Left lung (tissue), 10 donors: Measurements from ENCODE around the gene CDK12. TPM values are rescaled to one million over a fixed set of nuclear protein-coding genes. Genes with fewer than 3 reads are reported as not detected.
A peak's percentile ranks its signal among the peaks of the same experiment; 100 is the strongest.
"Not testable (repeated sequence)": the region's sequence is repeated elsewhere in the genome, so short reads cannot be mapped to it uniquely, and the experiment has no call there.

Experiments used
- ATAC-seq: fragments of 200-7000 bp; cut with Tn5 transposase; one replicate; pipeline ENCODE4 v1.9.1; 2020; ENCODE audit warnings: moderate library complexity
- DNase-seq, 4 donors: peaks; one replicate each; pipeline ENCODE4 v3.0.0-alpha.2; 2013 to 2020
- H3K27ac ChIP-seq, 2 donors: fragments of 200-600 bp; sonication (generic) in 1 of 2; one replicate each; pipeline versions ENCODE4 v1.5.0 to v1.8.0; 2020 to 2021
- H3K27me3 ChIP-seq, 2 donors: fragments of 200-600 bp; sonication (generic) in 1 of 2; one replicate each; pipeline versions ENCODE4 v1.5.0 to v1.8.0; 2020 to 2021
- H3K36me3 ChIP-seq, 2 donors: fragments of 200-600 bp; sonication (generic) in 1 of 2; one replicate each; pipeline versions ENCODE4 v1.5.0 to v1.8.0; 2020 to 2021
- H3K4me1 ChIP-seq, 2 donors: fragments of 200-600 bp; one replicate each; pipeline ENCODE4 v1.8.0; 2021
- H3K4me3 ChIP-seq, 2 donors: fragments of 200-600 bp; sonication (generic) in 1 of 2; one replicate each; pipeline versions ENCODE4 v1.5.0 to v1.8.0; 2020 to 2021; ENCODE audit warnings: mild to moderate bottlenecking in 1 of 2
- H3K9me3 ChIP-seq, 2 donors: fragments of 200-600 bp; sonication (generic) in 1 of 2; one replicate each; pipeline versions ENCODE4 v1.5.0 to v1.8.0; 2020 to 2021
- CTCF ChIP-seq, 2 donors: fragments of 200-600 bp; sonication (generic) in 1 of 2; IDR thresholded peaks; one replicate each; pipeline versions ENCODE4 v1.5.0 to v1.8.0; 2021; ENCODE audit warnings: antibody characterized with exemption in 2 of 2
- intact Hi-C, 2 donors: fragments of 100-400 bp; cut with DNase I; formaldehyde crosslinking; loops; one replicate each; pipeline versions ENCODE4 v1.11.2 to v1.14.2; 2022
- polyA plus RNA-seq, 6 donors: library from polyadenylated mRNA; unstranded; fragments of 120-200 nt; gene quantifications; one replicate each; pipeline ENCODE4 v1.2.1, GENCODE V29; 2013; ENCODE audit not compliant: insufficient read length in 6 of 6
- total RNA-seq, 2 donors: library from RNA; stranded (reverse); fragmentation: NEBNext Ultra II Directional; extraction: Animal tissue kit (Norgen Biotek cat#: 25700); gene quantifications; one replicate each; pipeline ENCODE4 v1.2.1, GENCODE V29; 2021
- donor health status: DM: no; HTN: yes; CAD: no.
- donor health status: DM: no; HTN: no; CAD: no.

Gene CDK12
- total and polyA plus RNA-seq, 8 donors: 43.9 to 77.3 (median 69.6) TPM

- H3K27ac ChIP-seq: no peak overlapping the region
- H3K4me3 ChIP-seq: no peak overlapping the region
- no peak for TF ChIP-seq CTCF (IDR thresholded peaks at IDR 0.05)
- no peaks in the 10 kb centered on the region for H3K27me3 ChIP-seq
- no peak for DNase-seq
- no peak for ATAC-seq
- H3K4me1 ChIP-seq: peaks cover 0 to 28% of the 10 kb centered on the region in 2 donors
- H3K9me3 ChIP-seq: no peaks in the 10 kb centered on the region
- intact Hi-C loops: no loop called here
- peaks cover 0 to 21% of the 10 kb centered on the region in 2 donors for H3K36me3 ChIP-seq
These were observed 80.4 kb downstream of the CDK12 start for GRCh38 chr17:39541652-39542051.

GRCh38 chr17:39543176-39543575 lies 81.9 kb downstream of the CDK12 start:
- Histone ChIP-seq H3K27ac (peak overlapping the region in 1 of 2 donors; percentile 18), H3K36me3 (peaks cover 0 to 37% of the 10 kb centered on the region in 2 donors), H3K4me1 (peaks cover 0 to 23% of the 10 kb centered on the region in 2 donors), H3K4me3 (no peak overlapping the region), H3K9me3 (no peaks in the 10 kb centered on the region), H3K27me3 (no peaks in the 10 kb centered on the region)
- TF ChIP-seq CTCF (IDR thresholded peaks at IDR 0.05): no peak
- no peak for DNase-seq
- ATAC-seq: no peak
- intact Hi-C loops: no loop called here

- Histone ChIP-seq H3K27me3 (no peaks in the 10 kb centered on the region), H3K4me3 (no peak overlapping the region), H3K9me3 (no peaks in the 10 kb centered on the region), H3K27ac (peak overlapping the region; percentile 18 to 53), H3K4me1 (peaks cover 0 to 18% of the 10 kb centered on the region in 2 donors), H3K36me3 (peaks cover 0 to 39% of the 10 kb centered on the region in 2 donors)
- no peak for ATAC-seq
- DNase-seq: no peak
- TF ChIP-seq CTCF (IDR thresholded peaks at IDR 0.05): no peak
- intact Hi-C loops: no loop called here
These were observed 82.4 kb downstream of the CDK12 start for GRCh38 chr17:39543664-39544063.

- Histone ChIP-seq H3K4me1 (peaks cover 0 to 11% of the 10 kb centered on the region in 2 donors), H3K36me3 (peaks cover 0 to 46% of the 10 kb centered on the region in 2 donors), H3K27ac (peak overlapping the region; percentile 18 to 53)
- peak in 1 of 4 donors; percentile 71 for DNase-seq
- intact Hi-C loops, H3K9me3 ChIP-seq, H3K4me3 ChIP-seq, H3K27me3 ChIP-seq: not testable (repeated sequence)
- ATAC-seq: peak; percentile 46
These were observed 83.1 kb downstream of the CDK12 start for GRCh38 chr17:39544361-39544760.

GRCh38 chr17:39547713-39548478 lies 86.6 kb downstream of the CDK12 start:
- peak; percentile 85 for ATAC-seq
- H3K4me3 ChIP-seq: no peak overlapping the region
- no peak overlapping the region for H3K27ac ChIP-seq
- DNase-seq: peak in 3 of 4 donors; percentile 49 to 86 (median 67)
- intact Hi-C loops: loop anchor here in 1 of 2 donors (5.0 kb wide), 1 partner anchor 74 kb away; no protein-coding TSS in a partner anchor
- peaks cover 0 to 80% of the 10 kb centered on the region in 2 donors for H3K36me3 ChIP-seq
- no peaks in the 10 kb centered on the region for H3K4me1 ChIP-seq
- H3K9me3 ChIP-seq: no peaks in the 10 kb centered on the region
- H3K27me3 ChIP-seq: no peaks in the 10 kb centered on the region
- peak; percentile 89 to 95 for TF ChIP-seq CTCF (IDR thresholded peaks at IDR 0.05)
